A673 (cell line): Measurements from ENCODE around the gene ENAH.

ENCODE experiments used
- CTCF ChIP-seq: fragments of 300-800, 200-600 bp; sonication (generic); conservative IDR thresholded peaks from 2 replicates; pipeline ENCODE4 v1.5.1; 2017; ENCODE audit warnings: low read depth, mild to moderate bottlenecking, antibody characterized with exemption, low read length, moderate library complexity, mixed read lengths
- EZH2 ChIP-seq: fragments of 200-600 bp; sonication (generic); IDR thresholded peaks from 2 replicates; pipeline ENCODE4 v1.6.1; 2017; ENCODE audit warnings: borderline replicate concordance, low read depth, mild to moderate bottlenecking, mixed read lengths, antibody characterized with exemption, low read length; ENCODE audit not compliant: poor library complexity, severe bottlenecking

GRCh38 chr1:225485991-225486530 is 166.9 kb downstream of the ENAH start:
- TF ChIP-seq CTCF, result no peak
- no peak for TF ChIP-seq EZH2
